ENCODE data around the gene DLGAP1.
"Not testable (repeated sequence)": the region's sequence is repeated elsewhere in the genome, so short reads cannot be mapped to it uniquely, and the experiment has no call there.

Gene DLGAP1

GRCh38 chr18:3704556-3705344 is 750.4 kb downstream of the DLGAP1 start:
- no peak for DNase-seq

DNA sequence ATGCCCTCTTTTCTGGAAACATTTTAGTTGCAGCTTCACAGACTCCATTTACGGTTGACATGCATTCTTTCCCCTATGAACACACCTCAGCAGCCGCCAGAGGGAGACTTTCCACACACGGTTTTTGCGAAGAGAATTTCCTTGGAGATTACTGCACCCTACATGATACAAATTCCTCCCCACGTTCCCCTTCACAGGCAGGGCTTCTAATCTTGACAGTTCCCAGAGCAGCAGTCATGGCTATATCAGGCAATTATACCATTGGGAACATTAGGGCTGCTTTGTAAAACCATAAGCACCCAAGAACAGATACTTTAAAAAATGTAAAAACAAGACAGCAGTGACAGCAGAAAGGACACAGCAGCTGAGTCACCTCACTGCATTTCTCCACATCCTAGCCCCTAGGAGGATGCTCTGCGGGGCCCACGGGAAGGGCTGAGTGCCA is 751.4 kb downstream of the DLGAP1 start:
- DNase-seq, result no peak

DNA sequence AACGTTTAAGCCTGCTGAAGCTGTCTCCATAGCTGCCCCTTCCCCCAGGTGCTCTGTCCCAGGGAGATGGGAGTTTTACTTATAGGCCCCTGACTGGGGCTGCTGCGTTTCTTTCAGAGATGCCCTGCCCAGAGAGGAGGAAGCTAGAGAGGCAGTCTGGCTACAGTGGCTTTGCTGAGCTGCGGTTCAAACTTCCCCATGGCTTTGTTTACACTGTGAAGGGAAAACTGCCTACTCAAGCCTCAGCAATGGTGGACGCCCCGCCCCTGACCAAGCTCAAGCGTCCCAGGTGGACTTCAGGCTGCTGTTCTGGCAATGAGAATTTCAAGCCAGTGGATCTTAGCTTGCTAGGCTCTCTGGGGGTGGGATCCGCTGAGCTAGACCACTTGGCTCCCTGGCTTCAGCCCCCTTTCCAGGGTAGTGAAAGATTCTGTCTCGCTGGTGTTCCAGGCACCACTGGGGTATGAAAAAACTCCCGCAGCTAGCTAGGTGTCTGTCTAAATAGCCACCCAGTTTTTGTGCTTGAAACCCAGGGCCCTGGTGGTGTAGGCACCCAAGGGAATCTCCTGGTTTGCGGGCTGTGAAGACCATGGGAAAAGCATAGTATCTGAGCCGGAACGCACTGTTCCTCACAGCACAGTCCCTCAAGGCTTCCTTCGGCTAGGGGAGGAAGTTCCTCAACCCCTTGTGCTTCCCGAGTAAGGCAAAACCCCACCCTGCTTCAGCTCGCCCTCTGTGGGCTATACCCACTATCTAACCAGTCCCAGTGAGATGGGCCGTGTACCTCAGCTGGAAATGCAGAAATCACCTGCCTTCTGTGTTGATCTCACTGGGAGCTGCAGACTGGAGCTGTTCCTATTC is 755.2 kb downstream of the DLGAP1 start:
- not testable (repeated sequence) for DNase-seq

DNA sequence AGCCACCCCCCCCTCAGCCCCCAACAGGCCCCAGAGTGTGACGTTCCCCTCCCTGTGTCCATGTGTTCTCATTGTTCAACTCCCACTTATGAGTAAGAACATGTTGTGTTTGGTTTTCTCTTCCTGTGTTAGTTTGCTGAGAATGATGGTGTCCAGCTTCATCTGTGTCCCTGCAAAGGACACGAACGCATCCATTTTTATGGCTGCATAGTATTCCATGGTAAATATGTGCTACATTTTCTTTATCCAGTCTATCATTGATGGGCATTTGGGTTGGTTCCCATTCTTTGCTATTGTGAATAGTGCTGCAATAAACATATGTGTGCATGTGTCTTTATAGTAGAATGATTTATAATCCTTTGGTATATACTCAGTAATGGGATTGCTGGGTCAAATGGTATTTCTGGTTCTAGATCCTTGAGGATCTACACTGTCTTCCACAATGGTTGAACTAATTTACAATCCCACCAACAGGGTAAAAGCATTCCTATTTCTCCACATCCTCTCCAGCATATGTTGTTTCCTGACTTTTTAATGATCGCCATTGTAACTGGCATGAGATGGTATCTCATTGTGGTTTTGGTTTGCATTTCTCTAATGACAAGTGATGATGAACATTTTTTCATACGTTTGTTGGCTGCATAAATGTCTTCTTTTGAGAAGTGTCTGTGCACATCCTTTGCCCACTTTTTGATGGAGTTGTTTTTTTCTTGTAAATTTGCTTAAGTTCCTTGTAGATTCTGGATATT is 760.9 kb downstream of the DLGAP1 start:
- DNase-seq, result not testable (repeated sequence)

DNA sequence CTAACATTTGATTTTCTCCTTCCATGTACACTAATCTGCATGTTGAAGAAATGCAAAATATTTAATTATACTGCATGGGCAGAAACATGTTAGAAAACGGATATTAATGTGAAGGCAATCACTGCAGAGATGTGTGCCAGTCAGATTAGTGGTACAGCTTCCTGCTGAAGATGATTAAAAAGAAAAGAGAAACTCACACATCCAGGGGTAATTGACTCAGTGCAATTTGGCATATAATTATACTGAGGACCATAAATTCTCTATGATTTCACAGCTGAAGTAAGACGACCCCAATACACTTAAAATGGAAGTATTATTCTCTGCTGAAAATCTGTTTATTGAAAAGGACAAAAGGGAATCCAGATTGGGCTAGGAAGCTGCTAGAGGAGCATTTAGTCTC is 761.7 kb downstream of the DLGAP1 start:
- no peak for DNase-seq

DNA sequence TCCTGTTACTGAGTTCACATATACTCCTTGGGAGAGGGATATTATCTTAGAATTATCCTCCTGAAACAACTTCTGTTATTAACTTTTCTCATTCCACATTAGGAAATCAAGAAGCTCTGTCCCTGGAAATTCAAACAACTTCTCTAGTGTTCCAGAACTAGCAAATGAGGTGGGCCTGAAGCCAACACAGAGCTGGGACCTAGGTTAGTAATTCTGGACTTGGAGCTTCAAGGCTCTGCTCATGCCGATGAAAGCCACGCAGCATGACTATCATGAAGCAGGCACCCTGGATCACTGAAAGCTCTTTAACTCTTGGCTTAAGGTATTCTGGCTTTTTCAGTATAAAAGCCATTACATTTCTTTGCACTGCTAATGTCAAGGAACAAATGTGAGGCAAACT is 762.4 kb downstream of the DLGAP1 start:
- DNase-seq, result no peak

GRCh38 chr18:3692113-3692621 is 762.9 kb downstream of the DLGAP1 start:
- no peak for DNase-seq

DNA sequence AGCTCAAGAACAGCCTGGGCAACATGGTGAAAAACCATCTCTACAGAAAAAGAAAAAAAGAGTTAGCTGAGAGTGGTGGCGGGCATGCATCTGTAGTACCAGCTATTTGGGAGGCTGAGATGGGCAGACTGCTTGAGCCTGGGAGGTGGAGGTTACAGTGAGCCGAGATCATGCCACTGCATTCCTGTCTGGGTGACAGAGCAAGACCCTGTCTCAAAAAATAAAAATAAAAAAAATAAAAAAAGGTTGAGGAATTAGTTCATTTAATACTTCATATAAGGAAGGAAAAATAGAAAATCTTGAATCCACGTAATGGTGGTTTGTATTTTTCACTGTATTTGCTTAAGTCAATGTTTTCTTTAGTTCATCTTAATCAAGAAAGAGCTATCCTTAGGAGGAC is 763.4 kb downstream of the DLGAP1 start:
- no peak for DNase-seq

DNA sequence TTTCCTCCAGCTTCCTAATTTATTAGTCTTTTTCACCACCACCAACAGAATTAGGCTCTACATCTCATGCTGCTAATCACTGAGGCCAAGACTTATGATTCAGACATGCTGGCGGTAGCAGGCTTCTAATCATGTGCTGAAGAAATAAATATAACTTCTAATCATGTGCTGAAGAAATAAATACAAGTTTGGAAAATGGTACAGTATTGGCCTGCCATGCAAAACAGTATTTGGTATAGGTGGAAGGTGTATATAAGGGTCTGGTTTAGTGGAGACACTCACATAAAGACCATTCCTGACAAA is 764.4 kb downstream of the DLGAP1 start:
- DNase-seq, result no peak

- no peak for DNase-seq
These were observed 764.9 kb downstream of the DLGAP1 start for GRCh38 chr18:3689986-3690763.

DNA sequence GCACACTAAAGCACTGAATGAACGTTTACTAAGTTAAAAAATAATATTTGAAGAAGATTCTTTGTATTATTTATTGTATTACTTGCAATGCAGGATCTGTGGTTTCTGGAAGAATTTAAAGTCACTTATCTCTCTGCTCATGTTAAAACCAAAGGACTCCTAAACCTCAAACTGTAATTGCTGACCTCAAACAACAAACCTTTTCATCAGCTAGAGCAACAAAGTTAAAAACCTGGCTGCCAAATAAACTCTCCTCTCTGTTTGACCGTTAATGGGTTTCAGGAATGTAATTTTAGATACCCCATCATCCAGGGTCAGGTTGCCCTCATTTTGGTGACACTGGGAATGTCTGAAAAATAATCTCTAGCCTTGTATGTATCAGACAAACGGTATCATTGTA is 766.0 kb downstream of the DLGAP1 start:
- no peak for DNase-seq

DNA sequence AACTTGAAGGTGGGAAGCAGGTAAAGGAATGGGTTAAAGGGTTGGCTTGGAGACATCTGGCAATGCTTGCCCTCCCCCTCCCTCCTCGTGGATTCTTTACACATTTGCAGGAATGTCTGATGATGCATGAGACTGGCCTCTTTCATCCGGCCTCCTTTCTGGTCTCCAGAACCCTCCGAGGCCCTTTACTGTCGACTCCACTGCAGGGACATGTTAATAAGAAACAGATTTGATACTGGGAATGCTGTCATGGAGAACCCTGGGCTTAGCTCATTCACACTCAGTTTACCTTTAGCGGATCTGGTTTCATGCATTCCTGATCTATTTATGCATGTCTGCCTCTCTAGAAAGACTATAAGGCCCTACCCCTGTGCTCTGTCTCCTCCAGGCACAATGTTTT is 766.4 kb downstream of the DLGAP1 start:
- no peak for DNase-seq

GRCh38 chr18:3683483-3683882 is 771.6 kb downstream of the DLGAP1 start:
- DNase-seq, result no peak

DNA sequence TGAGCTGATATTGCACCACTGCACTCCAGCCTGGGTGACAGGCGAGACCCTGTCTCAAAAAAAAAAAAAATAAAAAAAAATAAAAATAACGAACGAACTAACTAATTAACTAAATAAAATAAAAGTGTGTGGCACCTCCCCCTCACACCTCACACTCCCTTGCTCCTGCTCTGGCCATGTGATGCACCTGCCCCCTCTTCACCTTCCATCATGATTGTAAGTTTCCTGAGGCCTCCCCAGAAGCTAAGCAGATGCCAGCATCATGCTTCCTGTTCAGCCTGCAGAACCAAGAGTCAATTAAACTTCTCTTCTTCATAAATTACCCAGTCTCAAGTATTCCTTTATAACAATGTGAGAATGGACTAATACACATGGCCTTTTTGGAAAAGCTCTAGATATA is 773.0 kb downstream of the DLGAP1 start:
- no peak for DNase-seq

DNA sequence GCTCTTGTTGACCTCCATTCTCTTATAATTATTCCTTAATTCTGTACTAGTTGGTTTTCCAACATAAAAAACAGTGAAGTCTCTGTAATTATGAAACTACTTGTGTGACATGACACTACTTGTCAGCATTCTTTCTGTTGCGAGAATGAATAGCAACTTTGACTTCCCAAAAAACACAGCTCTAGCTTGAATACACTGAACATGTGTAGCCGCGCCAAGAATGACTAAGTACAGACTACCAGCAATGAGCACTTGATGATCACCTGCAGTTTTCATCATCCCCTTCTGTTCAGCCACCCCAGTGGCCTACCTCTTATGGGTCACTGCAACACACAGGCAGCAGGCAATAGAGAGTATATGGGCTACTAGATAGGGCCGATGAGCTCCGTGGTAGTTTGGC is 775.9 kb downstream of the DLGAP1 start:
- no peak for DNase-seq

DNA sequence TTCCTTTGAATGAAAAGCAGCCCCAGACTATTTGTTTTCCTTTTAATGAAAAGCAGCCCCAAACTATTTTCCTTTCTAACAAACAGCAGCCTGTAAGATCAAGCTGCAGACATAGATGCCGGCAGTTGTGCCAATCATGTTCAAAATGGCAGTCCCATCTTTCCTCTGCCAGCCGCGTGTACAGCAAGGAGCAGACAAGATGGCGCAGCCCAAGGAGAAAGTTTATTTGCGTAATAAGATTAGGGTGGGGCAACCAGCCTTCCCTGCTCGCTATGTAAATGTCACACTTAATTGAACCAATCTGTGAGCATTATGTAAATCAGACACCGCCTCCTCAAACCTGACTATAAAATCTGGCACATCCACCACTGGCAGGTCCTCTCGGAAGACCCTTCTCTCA is 779.1 kb downstream of the DLGAP1 start:
- no peak for DNase-seq

DNA sequence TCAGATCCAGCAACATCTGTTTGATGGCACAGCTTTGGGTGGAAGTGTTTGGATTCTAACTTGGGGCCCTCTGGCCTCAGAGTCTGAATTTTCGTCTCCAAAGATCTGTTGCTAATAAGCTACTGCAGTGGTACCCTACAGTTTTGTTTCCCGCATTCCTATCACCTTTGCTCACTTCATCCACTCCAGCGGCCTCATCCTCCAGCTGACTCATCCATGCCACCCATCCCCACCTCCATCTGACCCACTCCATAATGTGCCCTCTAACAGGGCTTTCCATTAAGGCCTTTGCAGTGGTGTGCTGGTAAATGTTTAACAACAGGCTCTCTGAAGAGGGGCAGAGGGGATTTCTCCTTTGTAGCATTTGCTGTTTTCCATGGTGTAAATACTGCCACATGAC is 779.7 kb downstream of the DLGAP1 start:
- DNase-seq, result no peak

- no peak for DNase-seq
These were observed 783.9 kb downstream of the DLGAP1 start for GRCh38 chr18:3671176-3671575.

DNA sequence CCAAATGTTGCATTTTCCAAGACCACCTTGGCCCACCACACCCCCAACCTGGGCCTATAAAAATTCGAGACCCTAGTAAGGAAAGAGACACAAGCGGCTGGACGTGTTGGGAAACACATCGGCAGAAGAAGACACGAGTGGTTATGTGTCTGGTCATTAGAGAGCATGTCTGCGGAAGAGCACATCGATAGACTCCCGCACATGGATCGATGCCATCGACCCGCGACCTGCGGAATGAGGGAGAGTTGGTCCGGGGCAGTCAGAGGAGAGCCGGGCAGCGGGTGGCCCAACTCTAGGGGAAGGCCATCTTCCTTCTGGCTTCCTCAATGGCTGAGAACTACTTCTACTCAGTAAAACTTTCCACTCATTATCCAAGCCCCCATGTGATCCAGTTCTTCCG is 785.7 kb downstream of the DLGAP1 start:
- DNase-seq, result no peak

GRCh38 chr18:3667255-3668137 is 787.6 kb downstream of the DLGAP1 start:
- DNase-seq, result no peak

- no peak for DNase-seq
These were observed 788.4 kb downstream of the DLGAP1 start for GRCh38 chr18:3666526-3667254.

Measured in activated CD8-positive, alpha-beta memory T cell treated with anti-CD3 and anti-CD28 coated beads, Interleukin-2, amount 50 U/mL, for 4 hours (primary cell).